NT2/D1 (cell line): Measurements from ENCODE around the gene WDR82.

ENCODE experiments used
- DNase-seq: peaks from one replicate; pipeline ENCODE4 v3.0.0-alpha.2; 2011; ENCODE audit warnings: low read depth, low spot score
- H3K27me3 ChIP-seq: 2 replicates; pipeline ENCODE4 v1.6.0; 2011; ENCODE audit warnings: mild to moderate bottlenecking; ENCODE audit not compliant: insufficient read length, insufficient read depth
- H3K36me3 ChIP-seq: 2 replicates; pipeline ENCODE4 v1.6.1; 2011; ENCODE audit warnings: mild to moderate bottlenecking, low read length, mixed read lengths; ENCODE audit not compliant: insufficient read depth, insufficient read length
- H3K4me1 ChIP-seq: 2 replicates; pipeline ENCODE4 v1.5.1; 2011; ENCODE audit not compliant: insufficient read depth, insufficient read length
- H3K4me3 ChIP-seq: 2 replicates; pipeline ENCODE4 v1.5.1; 2011; ENCODE audit warnings: low read depth; ENCODE audit not compliant: insufficient read length
- H3K9ac ChIP-seq: 2 replicates; pipeline ENCODE4 v1.6.0; 2011; ENCODE audit warnings: low read depth; ENCODE audit not compliant: insufficient read length
- H3K9me3 ChIP-seq: 2 replicates; pipeline ENCODE4 v1.5.1; 2011; ENCODE audit warnings: mild to moderate bottlenecking, low read length; ENCODE audit not compliant: insufficient read depth
- SUZ12 ChIP-seq: IDR thresholded peaks from 2 replicates; pipeline ENCODE4 v1.6.1; 2011; ENCODE audit not compliant: insufficient read length, insufficient read depth; ENCODE audit errors: extremely low read depth
- YY1 ChIP-seq: IDR thresholded peaks from 2 replicates; pipeline ENCODE4 v1.6.1; 2011; ENCODE audit not compliant: insufficient read length, insufficient read depth
- ZNF274 ChIP-seq: IDR thresholded peaks from 2 replicates; pipeline ENCODE4 v1.6.1; 2011; ENCODE audit warnings: mild to moderate bottlenecking, low read depth, low read length

Gene WDR82

GRCh38 chr3:52321481-52321880 is 43.0 kb upstream of the WDR82 start:
- Histone ChIP-seq H3K9ac (no peak overlapping the region), H3K4me3 (no peak overlapping the region), H3K36me3 (no peaks in the 10 kb centered on the region), H3K9me3 (no peaks in the 10 kb centered on the region), H3K27me3 (peaks cover 19% of the 10 kb centered on the region), H3K4me1 (peaks cover 10% of the 10 kb centered on the region)
- no peak for DNase-seq
- TF ChIP-seq ZNF274 (no peak), YY1 (no peak)

- H3K4me3 ChIP-seq, result no peak overlapping the region
- H3K9me3 ChIP-seq, result no peaks in the 10 kb centered on the region
- no peak for DNase-seq
- no peak overlapping the region for H3K9ac ChIP-seq
- no peak for TF ChIP-seq ZNF274
- peaks cover 19% of the 10 kb centered on the region for H3K27me3 ChIP-seq
- peaks cover 10% of the 10 kb centered on the region for H3K4me1 ChIP-seq
- peaks cover 3% of the 10 kb centered on the region for H3K36me3 ChIP-seq
Observed at GRCh38 chr3:52319921-52320595, 41.6 kb upstream of the WDR82 start.

GRCh38 chr3:52318186-52318816 is 39.9 kb upstream of the WDR82 start:
- TF ChIP-seq SUZ12, result no peak
- no peak for TF ChIP-seq YY1
- TF ChIP-seq ZNF274, result no peak
- peaks cover 3% of the 10 kb centered on the region for H3K36me3 ChIP-seq
- peaks cover 19% of the 10 kb centered on the region for H3K27me3 ChIP-seq
- H3K9me3 ChIP-seq, result no peaks in the 10 kb centered on the region
- H3K4me1 ChIP-seq, result peaks cover 11% of the 10 kb centered on the region
- H3K4me3 ChIP-seq, result no peak overlapping the region
- H3K9ac ChIP-seq, result no peak overlapping the region
- no peak for DNase-seq

- Histone ChIP-seq H3K9ac (peak overlapping the region; percentile 56), H3K9me3 (no peaks in the 10 kb centered on the region), H3K36me3 (peaks cover 3% of the 10 kb centered on the region), H3K27me3 (peaks cover 19% of the 10 kb centered on the region), H3K4me1 (peaks cover 14% of the 10 kb centered on the region), H3K4me3 (peak overlapping the region; percentile 13)
- DNase-seq, result peak; percentile 57
- no peak for TF ChIP-seq YY1
- no peak for TF ChIP-seq ZNF274
- TF ChIP-seq SUZ12, result no peak
Observed at GRCh38 chr3:52317208-52318000, 39.0 kb upstream of the WDR82 start.

GRCh38 chr3:52315977-52316764 is 37.7 kb upstream of the WDR82 start, which contains the start of gene DNAH1:
Gene DNAH1, plus strand, starts transcription at chr3:52316319. Its CDS starts 6,124 bp downstream, at chr3:52322443.
- no peak for DNase-seq
- Histone ChIP-seq H3K4me3 (peak within 1 kb of the TSS; percentile 13), H3K9me3 (no peaks in the 10 kb centered on the region), H3K27me3 (peaks cover 19% of the 10 kb centered on the region), H3K9ac (peak within 1 kb of the TSS; percentile 56), H3K4me1 (peaks cover 21% of the 10 kb centered on the region), H3K36me3 (peaks cover 3% of the 10 kb centered on the region)
- TF ChIP-seq SUZ12 (no peak), YY1 (no peak), ZNF274 (no peak)

- peaks cover 5% of the 10 kb centered on the region for H3K36me3 ChIP-seq
- H3K9ac ChIP-seq, result no peak overlapping the region
- no peaks in the 10 kb centered on the region for H3K9me3 ChIP-seq
- H3K4me3 ChIP-seq, result no peak overlapping the region
- H3K4me1 ChIP-seq, result peaks cover 21% of the 10 kb centered on the region
- TF ChIP-seq SUZ12 (no peak), YY1 (no peak), ZNF274 (no peak)
- no peak for DNase-seq
- peaks cover 19% of the 10 kb centered on the region for H3K27me3 ChIP-seq
Observed at GRCh38 chr3:52315006-52315405, 36.6 kb upstream of the WDR82 start.

GRCh38 chr3:52314489-52314888 is 36.0 kb upstream of the WDR82 start:
- TF ChIP-seq YY1 (no peak), SUZ12 (no peak), ZNF274 (no peak)
- peaks cover 7% of the 10 kb centered on the region for H3K36me3 ChIP-seq
- H3K4me1 ChIP-seq, result peaks cover 21% of the 10 kb centered on the region
- no peaks in the 10 kb centered on the region for H3K9me3 ChIP-seq
- H3K4me3 ChIP-seq, result no peak overlapping the region
- no peak for DNase-seq
- no peak overlapping the region for H3K9ac ChIP-seq
- peaks cover 16% of the 10 kb centered on the region for H3K27me3 ChIP-seq
